GM12865 (cell line): ENCODE data around the gene NGRN.
"Not testable (repeated sequence)": the region's sequence is repeated elsewhere in the genome, so short reads cannot be mapped to it uniquely, and the experiment has no call there.

Source experiments
- DNase-seq: peaks from one replicate; pipeline ENCODE4 v3.0.0; 2010; ENCODE audit warnings: low read depth
- H3K4me3 ChIP-seq: 2 replicates; pipeline ENCODE4 v1.5.1; 2011; ENCODE audit warnings: mild to moderate bottlenecking, low read depth, low read length, control low read depth
- CTCF ChIP-seq: IDR thresholded peaks from 2 replicates; pipeline ENCODE4 v1.5.1; 2011; ENCODE audit warnings: low read length, control low read depth, low read depth, inconsistent platforms; ENCODE audit not compliant: insufficient read depth; ENCODE audit errors: missing control alignments

The NGRN gene

GRCh38 chr15:90297021-90297420 is 31.5 kb downstream of the NGRN start:
- no peak overlapping the region for H3K4me3 ChIP-seq
- DNase-seq, result no peak
- no peak for TF ChIP-seq CTCF

- no peak overlapping the region for H3K4me3 ChIP-seq
- no peak for TF ChIP-seq CTCF
- DNase-seq, result no peak
These were observed 35.1 kb downstream of the NGRN start for GRCh38 chr15:90300541-90300940.

GRCh38 chr15:90300988-90301706 is 35.7 kb downstream of the NGRN start:
- peak; percentile 80 for DNase-seq
- H3K4me3 ChIP-seq, result no peak overlapping the region
- TF ChIP-seq CTCF, result peak; percentile 95

- H3K4me3 ChIP-seq, result no peak overlapping the region
- no peak for TF ChIP-seq CTCF
- DNase-seq, result no peak
These were observed 36.3 kb downstream of the NGRN start for GRCh38 chr15:90301707-90302300.

- not testable (repeated sequence) for H3K4me3 ChIP-seq, DNase-seq
These were observed 39.9 kb downstream of the NGRN start for GRCh38 chr15:90305355-90305754.

- DNase-seq, result no peak
- no peak overlapping the region for H3K4me3 ChIP-seq
- TF ChIP-seq CTCF, result no peak
These were observed 40.5 kb downstream of the NGRN start for GRCh38 chr15:90305932-90306331.

- no peak for TF ChIP-seq CTCF
- DNase-seq, result peak; percentile 71
- peak overlapping the region; percentile 19; the same call in 1 of the 2 replicates for H3K4me3 ChIP-seq
These were observed 41.1 kb downstream of the NGRN start for GRCh38 chr15:90306560-90306959.
